Neuronal stem cell (in vitro differentiated cells): Measurements from ENCODE around the gene C1GALT1.

Source experiments
- DNase-seq: peaks from one replicate; pipeline ENCODE4 v3.0.0-alpha.2; 2013; ENCODE audit warnings: low spot score
- H2AFZ ChIP-seq: one replicate; pipeline ENCODE4 v1.6.1; 2013; ENCODE audit warnings: mild to moderate bottlenecking, low read length, inconsistent platforms
- H2AK5ac ChIP-seq: 2 replicates; pipeline ENCODE4 v1.6.1; 2013; ENCODE audit warnings: low read depth, mild to moderate bottlenecking, inconsistent platforms, low read length, moderate library complexity, mixed read lengths
- H2BK120ac ChIP-seq: 2 replicates; pipeline ENCODE4 v1.6.1; 2013; ENCODE audit warnings: low read depth, mild to moderate bottlenecking, inconsistent platforms, low read length, moderate library complexity, mixed read lengths
- H2BK12ac ChIP-seq: one replicate; pipeline ENCODE4 v1.6.1; 2013; ENCODE audit warnings: low read length, inconsistent platforms
- H2BK15ac ChIP-seq: 2 replicates; pipeline ENCODE4 v1.6.1; 2013; ENCODE audit warnings: mild to moderate bottlenecking, low read length, inconsistent platforms, mixed read lengths
- H2BK5ac ChIP-seq: one replicate; pipeline ENCODE4 v1.6.1; 2013; ENCODE audit warnings: inconsistent platforms, mild to moderate bottlenecking, low read length, moderate library complexity
- H3K14ac ChIP-seq: one replicate; pipeline ENCODE4 v1.6.1; 2013; ENCODE audit warnings: low read length, inconsistent platforms
- H3K18ac ChIP-seq: 2 replicates; pipeline ENCODE4 v1.6.1; 2013; ENCODE audit warnings: low read length, inconsistent platforms
- H3K23ac ChIP-seq: 2 replicates; pipeline ENCODE4 v1.6.1; 2013; ENCODE audit warnings: low read depth, mild to moderate bottlenecking, mixed read lengths, low read length, inconsistent platforms; ENCODE audit not compliant: poor library complexity
- H3K27ac ChIP-seq: replicated peaks from 3 replicates; pipeline ENCODE4 v1.5.1; 2013; ENCODE audit warnings: low read length, inconsistent platforms
- H3K27me3 ChIP-seq, 3 experiments: 2 replicates each; pipeline ENCODE4 v1.6.1; 2013; ENCODE audit warnings: low read length in 3 of 3, mild to moderate bottlenecking in 2 of 3, inconsistent platforms in 1 of 3, low read depth in 1 of 3, mixed read lengths in 1 of 3, moderate library complexity in 1 of 3; ENCODE audit not compliant: control insufficient read depth in 3 of 3, insufficient read depth in 3 of 3
- H3K36me3 ChIP-seq, 2 donors: replicated peaks in 1 of 2; 2 replicates each; pipeline ENCODE4 v1.6.1; 2013; ENCODE audit warnings: low read length in 2 of 2; ENCODE audit not compliant: control insufficient read depth in 2 of 2, insufficient read depth in 2 of 2
- H3K4ac ChIP-seq: 2 replicates; pipeline ENCODE4 v1.6.1; 2013; ENCODE audit warnings: inconsistent platforms, mild to moderate bottlenecking, low read length, moderate library complexity
- H3K4me1 ChIP-seq, 2 donors: 1 replicate in 1 of 2; 2 replicates in 1 of 2; pipeline ENCODE4 v1.6.1; 2013; ENCODE audit warnings: low read length in 2 of 2, low read depth in 1 of 2; ENCODE audit not compliant: control insufficient read depth in 2 of 2, insufficient read depth in 1 of 2
- H3K4me2 ChIP-seq: one replicate; pipeline ENCODE4 v1.6.1; 2013; ENCODE audit warnings: mild to moderate bottlenecking, low read length, inconsistent platforms; ENCODE audit not compliant: insufficient read depth, poor library complexity, severe bottlenecking
- H3K4me3 ChIP-seq, 2 donors: 2 replicates each; pipeline ENCODE4 v1.5.1; 2013; ENCODE audit warnings: low read length in 2 of 2, mild to moderate bottlenecking in 2 of 2, inconsistent platforms in 1 of 2, moderate library complexity in 1 of 2
- H3K79me1 ChIP-seq: one replicate; pipeline ENCODE4 v1.6.1; 2013; ENCODE audit warnings: low read depth, mild to moderate bottlenecking, inconsistent platforms, low read length, moderate library complexity
- H3K9ac ChIP-seq: one replicate; pipeline ENCODE4 v1.6.1; 2013; ENCODE audit warnings: mild to moderate bottlenecking, low read depth, low read length, inconsistent platforms; ENCODE audit not compliant: poor library complexity
- H3K9me3 ChIP-seq, 2 donors: replicated peaks in 1 of 2; 2 replicates each; pipeline versions ENCODE3 to v1.6.1; 2013; ENCODE audit warnings: low read length in 2 of 2, mild to moderate bottlenecking in 2 of 2, inconsistent platforms in 1 of 2, low read depth in 1 of 2, mixed read lengths in 1 of 2, moderate library complexity in 1 of 2; ENCODE audit not compliant: control insufficient read depth in 2 of 2, insufficient read depth in 1 of 2
- H4K8ac ChIP-seq: one replicate; pipeline ENCODE4 v1.6.1; 2013; ENCODE audit warnings: low read depth, mild to moderate bottlenecking, inconsistent platforms, low read length, moderate library complexity
- H4K91ac ChIP-seq: one replicate; pipeline ENCODE4 v1.6.1; 2013; ENCODE audit warnings: low read length, low read depth, mild to moderate bottlenecking, inconsistent platforms; ENCODE audit not compliant: poor library complexity
- WGBS, 2 donors: extraction: QIAGEN DNeasy Blood & Tissue Kit; methylation state at CpG; one replicate each; pipeline ENCODE4 v1.1.7; 2013; ENCODE audit warnings: missing lambda C conversion rate in 2 of 2, mixed read lengths in 1 of 2; ENCODE audit not compliant: insufficient read length in 2 of 2, insufficient replicate concordance in 1 of 2; ENCODE audit errors: extremely low coverage in 2 of 2; 5-methylcytosine and 5-hydroxymethylcytosine counted together

The C1GALT1 gene

DNA sequence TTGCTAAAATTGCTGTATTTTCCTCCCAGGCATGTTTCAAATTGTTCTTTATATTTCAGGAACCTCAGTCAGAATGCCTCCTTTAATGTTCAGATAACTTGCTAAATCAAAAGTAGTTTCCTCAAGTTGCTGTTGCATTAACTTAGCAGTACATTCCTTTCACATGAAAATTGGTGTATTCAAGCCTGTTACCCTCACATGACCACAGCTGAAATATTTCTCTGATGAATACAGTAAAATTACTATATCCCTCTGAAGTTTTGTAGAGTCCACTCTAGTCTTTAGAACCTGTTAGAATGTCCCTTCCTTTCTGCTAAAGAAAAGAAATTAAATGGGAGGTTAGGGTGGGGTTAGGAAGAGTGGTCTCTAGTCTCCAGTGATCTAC lies 24.5 kb upstream of the C1GALT1 start:
- Histone ChIP-seq H3K9me3 (no peaks in the 10 kb centered on the region), H3K36me3 (no peaks in the 10 kb centered on the region), H4K8ac (no peak overlapping the region), H4K91ac (no peak overlapping the region), H2BK120ac (no peak overlapping the region), H3K27me3 (no peaks in the 10 kb centered on the region), H2BK15ac (no peak overlapping the region), H2BK5ac (no peak overlapping the region), H3K27ac (no peak overlapping the region), H3K9ac (no peak overlapping the region), H2AFZ (no peak overlapping the region), H3K14ac (no peak overlapping the region), H3K79me1 (no peaks in the 10 kb centered on the region), H3K23ac (no peak overlapping the region), H2AK5ac (no peak overlapping the region), H3K18ac (no peak overlapping the region), H3K4me1 (no peaks in the 10 kb centered on the region), H3K4me3 (no peak overlapping the region), H3K4me2 (no peak overlapping the region), H3K4ac (no peak overlapping the region), H2BK12ac (no peak overlapping the region)
- DNase-seq, result no peak

DNA sequence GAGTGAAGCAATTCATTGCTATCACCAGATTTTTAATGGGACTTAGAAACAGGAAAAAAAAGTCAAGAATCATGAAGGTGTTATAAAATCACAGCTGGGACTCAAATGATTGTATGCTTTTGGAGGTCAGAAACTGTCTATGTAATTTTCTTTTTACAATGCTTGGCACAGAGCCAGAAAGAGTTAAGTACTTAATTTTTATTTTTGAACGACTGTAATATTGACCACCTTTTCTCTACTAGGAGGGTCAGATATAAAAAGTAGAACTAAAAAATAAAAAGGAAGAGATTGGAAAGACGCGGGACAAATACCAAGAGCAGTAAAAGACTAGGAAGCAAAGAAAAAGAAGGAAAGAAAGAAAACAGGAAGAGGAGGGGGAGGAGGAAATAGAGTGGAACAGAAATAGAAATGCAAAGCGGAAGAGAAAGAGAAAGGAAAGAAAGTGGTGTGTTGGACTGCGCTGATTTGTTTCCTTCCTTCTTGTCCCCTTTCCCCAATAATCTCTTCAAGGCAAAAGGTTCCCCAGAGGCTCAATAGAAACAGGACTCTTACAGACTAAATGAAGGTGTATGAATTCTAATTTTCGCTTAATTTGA lies 23.2 kb upstream of the C1GALT1 start:
- H3K4me1 ChIP-seq, result no peaks in the 10 kb centered on the region
- H3K18ac ChIP-seq, result no peak overlapping the region
- no peak overlapping the region for H4K8ac ChIP-seq
- H3K14ac ChIP-seq, result no peak overlapping the region
- H4K91ac ChIP-seq, result no peak overlapping the region
- H3K79me1 ChIP-seq, result no peaks in the 10 kb centered on the region
- H2BK12ac ChIP-seq, result no peak overlapping the region
- no CpG with 5 or more reads among the region's 6 CpGs for WGBS, 2 donors
- H2AFZ ChIP-seq, result no peak overlapping the region
- H3K4ac ChIP-seq, result no peak overlapping the region
- no peak overlapping the region for H3K4me3 ChIP-seq
- H2BK15ac ChIP-seq, result no peak overlapping the region
- no peak overlapping the region for H2AK5ac ChIP-seq
- H3K9ac ChIP-seq, result no peak overlapping the region
- H3K23ac ChIP-seq, result no peak overlapping the region
- no peaks in the 10 kb centered on the region for H3K27me3 ChIP-seq
- no peaks in the 10 kb centered on the region for H3K36me3 ChIP-seq
- DNase-seq, result no peak
- no peak overlapping the region for H2BK120ac ChIP-seq
- H3K9me3 ChIP-seq, result no peaks in the 10 kb centered on the region
- no peak overlapping the region for H2BK5ac ChIP-seq
- H3K4me2 ChIP-seq, result no peak overlapping the region
- H3K27ac ChIP-seq, result no peak overlapping the region

GRCh38 chr7:7164591-7164990 lies 17.8 kb upstream of the C1GALT1 start:
- peaks cover 0 to 3% of the 10 kb centered on the region in 2 donors for H3K4me1 ChIP-seq
- H4K8ac ChIP-seq, result no peak overlapping the region
- no peaks in the 10 kb centered on the region for H3K9me3 ChIP-seq
- H3K27me3 ChIP-seq, result no peaks in the 10 kb centered on the region
- H2AK5ac ChIP-seq, result no peak overlapping the region
- H3K14ac ChIP-seq, result no peak overlapping the region
- no peak overlapping the region for H2BK15ac ChIP-seq
- H3K23ac ChIP-seq, result no peak overlapping the region
- H3K4me2 ChIP-seq, result no peak overlapping the region
- no peak overlapping the region for H3K27ac ChIP-seq
- no peak overlapping the region for H3K18ac ChIP-seq
- no peak overlapping the region for H4K91ac ChIP-seq
- no peak overlapping the region for H3K4ac ChIP-seq
- H2AFZ ChIP-seq, result no peak overlapping the region
- H2BK12ac ChIP-seq, result no peak overlapping the region
- no peak overlapping the region for H3K4me3 ChIP-seq
- H3K36me3 ChIP-seq, result no peaks in the 10 kb centered on the region
- H2BK120ac ChIP-seq, result no peak overlapping the region
- no CpG with 5 or more reads among the region's 2 CpGs for WGBS, 2 donors
- no peak for DNase-seq
- no peak overlapping the region for H3K9ac ChIP-seq
- no peaks in the 10 kb centered on the region for H3K79me1 ChIP-seq
- no peak overlapping the region for H2BK5ac ChIP-seq

DNA sequence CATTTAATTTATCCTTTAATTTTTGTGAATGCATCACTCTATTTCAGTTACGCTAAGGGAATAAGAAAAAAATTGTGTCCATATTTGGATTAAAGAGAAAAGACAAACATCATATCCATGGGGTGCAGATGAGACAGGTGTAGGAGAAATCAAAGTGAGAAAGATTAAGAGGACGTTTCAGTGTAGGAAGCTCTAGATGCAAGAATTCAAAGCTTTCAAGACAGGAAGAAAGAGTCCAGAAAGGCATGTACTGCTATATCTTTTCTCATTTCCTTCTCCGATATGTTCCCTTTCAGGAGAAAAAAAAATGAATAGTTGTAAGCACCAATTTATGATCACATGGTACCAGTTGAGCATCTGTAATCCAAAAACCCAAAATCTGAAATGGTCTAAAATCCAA lies 17.0 kb upstream of the C1GALT1 start:
- Histone ChIP-seq H3K23ac (no peak overlapping the region), H3K79me1 (no peaks in the 10 kb centered on the region), H4K8ac (no peak overlapping the region), H3K9me3 (no peaks in the 10 kb centered on the region), H3K4me3 (no peak overlapping the region), H2BK12ac (no peak overlapping the region), H3K27me3 (no peaks in the 10 kb centered on the region), H3K4me2 (no peak overlapping the region), H2BK120ac (no peak overlapping the region), H2BK15ac (no peak overlapping the region), H2BK5ac (no peak overlapping the region), H3K18ac (no peak overlapping the region), H4K91ac (no peak overlapping the region), H3K36me3 (no peaks in the 10 kb centered on the region), H3K14ac (no peak overlapping the region), H2AK5ac (no peak overlapping the region), H2AFZ (no peak overlapping the region), H3K4ac (no peak overlapping the region), H3K9ac (no peak overlapping the region), H3K27ac (no peak overlapping the region), H3K4me1 (peaks cover 0 to 3% of the 10 kb centered on the region in 2 donors)
- no peak for DNase-seq
- WGBS, 2 donors, result no CpG with 5 or more reads among the region's 3 CpGs
